Brain microvascular endothelial cell (primary cell): Measurements from ENCODE around the gene CDH22.

ENCODE experiments used
- DNase-seq: peaks from one replicate; pipeline ENCODE4 v3.0.0-alpha.2; 2020
- H3K27ac ChIP-seq: fragments of 250-450 bp; sonication (Bioruptor Pico); 2 replicates; pipeline ENCODE4 v1.5.1; 2020; ENCODE audit warnings: mild to moderate bottlenecking, moderate library complexity
- H3K27me3 ChIP-seq: fragments of 250-450 bp; sonication (Bioruptor Pico); replicated peaks from 2 replicates; pipeline ENCODE4 v1.5.1; 2020; ENCODE audit warnings: mild to moderate bottlenecking
- H3K36me3 ChIP-seq: fragments of 250-450 bp; sonication (Bioruptor Pico); replicated peaks from 2 replicates; pipeline ENCODE4 v1.5.1; 2020; ENCODE audit warnings: mild to moderate bottlenecking
- H3K4me3 ChIP-seq: 2 replicates; pipeline ENCODE4 v1.5.1; 2011; ENCODE audit warnings: low read depth, mild to moderate bottlenecking, control low read depth, low read length, moderate library complexity
- CTCF ChIP-seq: IDR thresholded peaks from 2 replicates; pipeline ENCODE4 v1.5.1; 2011; ENCODE audit warnings: low read depth, mild to moderate bottlenecking, moderate library complexity, low read length, control low read depth, inconsistent platforms; ENCODE audit errors: missing control alignments
- in situ Hi-C: cut with HindIII; loops from 2 replicates; pipeline ENCODE4 v1.10.0; 2017; ENCODE audit warnings: low sequenced_read_pairs, low pct_ligation_motif_present

CDH22 gene

GRCh38 chr20:46183768-46184167, 124.5 kb downstream of the CDH22 start:
- DNase-seq: no peak
- no peaks in the 10 kb centered on the region for H3K27me3 ChIP-seq
- TF ChIP-seq CTCF: no peak
- no peak overlapping the region for H3K27ac ChIP-seq
- H3K36me3 ChIP-seq: no peaks in the 10 kb centered on the region
- no peak overlapping the region for H3K4me3 ChIP-seq
- in situ Hi-C loops: no loop called here

GRCh38 chr20:46182276-46183200, 125.8 kb downstream of the CDH22 start:
- in situ Hi-C loops: no loop called here
- H3K27me3 ChIP-seq: no peaks in the 10 kb centered on the region
- no peak overlapping the region for H3K27ac ChIP-seq
- no peaks in the 10 kb centered on the region for H3K36me3 ChIP-seq
- H3K4me3 ChIP-seq: no peak overlapping the region
- no peak for TF ChIP-seq CTCF
- no peak for DNase-seq

GRCh38 chr20:46179862-46180261, 128.4 kb downstream of the CDH22 start:
- in situ Hi-C loops: no loop called here
- no peak for TF ChIP-seq CTCF
- no peak for DNase-seq
- H3K27ac ChIP-seq: no peak overlapping the region
- H3K27me3 ChIP-seq: peaks cover 13% of the 10 kb centered on the region
- no peak overlapping the region for H3K4me3 ChIP-seq
- no peaks in the 10 kb centered on the region for H3K36me3 ChIP-seq

- in situ Hi-C loops: no loop called here
- H3K27me3 ChIP-seq: peaks cover 20% of the 10 kb centered on the region
These were observed 129.4 kb downstream of the CDH22 start for GRCh38 chr20:46178891-46179290.

DNA sequence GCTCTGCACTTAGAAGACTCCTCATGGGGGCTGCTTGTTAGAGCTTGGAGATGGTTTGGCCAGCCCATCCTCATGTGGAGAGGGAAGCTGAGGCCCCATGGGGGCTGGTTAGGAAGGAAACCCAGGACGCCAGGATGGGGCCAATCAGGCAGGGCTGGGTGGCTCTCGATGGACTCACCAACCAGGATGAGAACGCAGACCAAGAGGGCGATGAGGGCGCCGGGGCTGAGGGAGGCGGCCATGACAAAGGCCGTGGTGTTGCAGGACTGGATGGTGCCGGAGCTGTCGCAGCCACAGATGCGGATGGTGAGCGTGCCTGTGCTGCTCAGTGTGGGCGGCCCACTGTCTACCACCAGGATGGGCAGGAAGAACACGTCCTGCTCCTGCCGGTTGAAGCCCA, 130.5 kb downstream of the CDH22 start:
- Histone ChIP-seq H3K27me3 (peaks cover 31% of the 10 kb centered on the region), H3K4me3 (no peak overlapping the region), H3K36me3 (no peaks in the 10 kb centered on the region), H3K27ac (no peak overlapping the region)
- in situ Hi-C loops: no loop called here
- DNase-seq: no peak
- no peak for TF ChIP-seq CTCF

More at GRCh38 chr20:46178891-46179290, 129.4 kb downstream of the CDH22 start:
- no peak for TF ChIP-seq CTCF
- Histone ChIP-seq H3K36me3 (no peaks in the 10 kb centered on the region), H3K27ac (no peak overlapping the region), H3K4me3 (no peak overlapping the region)
- no peak for DNase-seq
